ENCODE data around the gene ZNF615.

ZNF615 gene

DNA sequence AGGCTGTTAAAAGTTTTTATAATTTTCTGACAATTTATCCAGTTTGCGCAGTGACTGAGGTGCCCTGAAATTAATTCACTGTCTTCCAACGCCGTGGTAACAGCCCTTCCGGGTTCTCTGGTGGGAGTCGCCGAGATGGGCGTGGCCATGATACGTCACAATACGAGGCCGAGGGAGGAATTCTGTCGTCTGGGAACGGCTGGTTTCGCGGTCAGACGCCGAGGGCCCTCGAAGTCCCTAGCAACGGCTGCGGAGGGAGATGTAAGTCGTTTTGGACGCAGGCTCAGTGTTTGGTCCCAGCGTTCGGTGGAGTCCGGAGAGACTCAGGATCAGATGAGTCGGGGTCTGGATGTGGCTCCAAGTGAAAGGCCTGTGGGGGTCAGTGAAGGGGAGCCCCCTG is 59.0 kb downstream of the ZNF615 start:
- Histone ChIP-seq H3K36me3 (peaks cover 20 to 34% (median 28%) of the 10 kb centered on the region in 3 donors), H3K9me3 (peaks cover 7 to 82% (median 76%) of the 10 kb centered on the region in 3 donors), H3K27me3 (no peaks in the 10 kb centered on the region), H3K27ac (peak overlapping the region in 1 of 2 donors; percentile 44), H3K4me3 (peak overlapping the region; percentile 20 to 45), H3K4me1 (no peaks in the 10 kb centered on the region)
- TF ChIP-seq CTCF (IDR thresholded peaks at IDR 0.05) = no peak
- intact Hi-C loops (cut with DNase I; ENCODE audit: low total_unique reads) = loop anchor here (5.0 kb wide), 1 partner anchor 722 kb away; the partner anchor contains the start of gene CD33
- DNase-seq = peak in 1 of 2 donors; percentile 34

DNA sequence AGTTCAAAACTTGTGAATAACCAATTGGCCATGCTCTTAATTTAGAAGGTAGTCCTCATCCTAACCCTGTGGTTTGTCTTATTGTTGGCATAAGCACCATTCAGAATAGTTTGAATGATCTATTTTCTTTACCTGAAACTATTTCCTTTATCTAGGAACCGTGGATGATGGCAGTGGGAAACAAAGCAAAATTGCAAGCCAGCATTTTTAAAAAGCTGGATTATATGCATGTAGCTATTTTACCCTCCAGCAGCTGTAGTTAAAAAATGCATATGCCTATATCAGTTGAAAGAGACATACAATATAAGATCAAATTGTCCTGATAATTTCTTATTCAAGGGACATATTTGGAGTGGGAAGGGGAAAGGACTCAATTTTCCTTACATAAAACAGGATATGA is 61.4 kb downstream of the ZNF615 start:
- peaks cover 44 to 57% (median 52%) of the 10 kb centered on the region in 3 donors for H3K36me3 ChIP-seq

GRCh38 chr19:51944798-51945552 is 63.0 kb downstream of the ZNF615 start:
- no peak for TF ChIP-seq CTCF (IDR thresholded peaks at IDR 0.05)
- H3K9me3 ChIP-seq = peaks cover 10 to 100% (median 96%) of the 10 kb centered on the region in 3 donors
- intact Hi-C loops (cut with DNase I; ENCODE audit: low total_unique reads) = loop anchor here (5.0 kb wide), 1 partner anchor 718 kb away; the partner anchor contains the start of gene CD33

More for the DNA sequence above, 61.4 kb downstream of the ZNF615 start:
- Histone ChIP-seq H3K9me3 (peaks cover 7 to 99% (median 90%) of the 10 kb centered on the region in 3 donors), H3K4me1 (no peaks in the 10 kb centered on the region), H3K27me3 (no peaks in the 10 kb centered on the region), H3K4me3 (no peak overlapping the region), H3K27ac (no peak overlapping the region)
- no peak for TF ChIP-seq CTCF (IDR thresholded peaks at IDR 0.05)
- DNase-seq = no peak
- intact Hi-C loops (cut with DNase I; ENCODE audit: low total_unique reads) = loop anchor here (5.0 kb wide), 1 partner anchor 719 kb away; the partner anchor contains the start of gene CD33

More at GRCh38 chr19:51944798-51945552, 63.0 kb downstream of the ZNF615 start:
- no peak overlapping the region for H3K4me3 ChIP-seq
- H3K36me3 ChIP-seq = peaks cover 60 to 74% (median 68%) of the 10 kb centered on the region in 3 donors
- no peak for DNase-seq
- H3K27me3 ChIP-seq = no peaks in the 10 kb centered on the region
- no peaks in the 10 kb centered on the region for H3K4me1 ChIP-seq
- H3K27ac ChIP-seq = no peak overlapping the region
